ENCODE results near the gene RPEL1.

DNA sequence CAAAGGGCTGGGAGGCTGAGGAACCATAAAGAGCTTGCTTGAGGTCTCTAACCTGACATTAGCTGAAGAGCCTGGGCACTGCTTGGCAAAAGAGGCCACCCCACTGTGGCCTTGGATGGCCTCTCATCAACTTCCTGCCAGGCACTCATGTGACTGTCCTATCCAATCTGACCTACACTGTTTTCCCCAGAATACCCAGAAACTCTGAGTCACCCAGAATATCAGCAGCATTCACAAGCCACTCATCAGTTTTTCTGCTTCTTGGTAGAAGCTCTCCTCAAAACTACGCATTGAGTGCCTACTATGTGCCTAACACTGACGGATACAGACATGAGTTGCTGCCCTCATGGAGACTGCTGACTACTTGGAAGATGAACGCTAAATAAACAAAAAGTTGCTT is 48.5 kb upstream of the RPEL1 start:
- TF ChIP-seq, protein P1, sequence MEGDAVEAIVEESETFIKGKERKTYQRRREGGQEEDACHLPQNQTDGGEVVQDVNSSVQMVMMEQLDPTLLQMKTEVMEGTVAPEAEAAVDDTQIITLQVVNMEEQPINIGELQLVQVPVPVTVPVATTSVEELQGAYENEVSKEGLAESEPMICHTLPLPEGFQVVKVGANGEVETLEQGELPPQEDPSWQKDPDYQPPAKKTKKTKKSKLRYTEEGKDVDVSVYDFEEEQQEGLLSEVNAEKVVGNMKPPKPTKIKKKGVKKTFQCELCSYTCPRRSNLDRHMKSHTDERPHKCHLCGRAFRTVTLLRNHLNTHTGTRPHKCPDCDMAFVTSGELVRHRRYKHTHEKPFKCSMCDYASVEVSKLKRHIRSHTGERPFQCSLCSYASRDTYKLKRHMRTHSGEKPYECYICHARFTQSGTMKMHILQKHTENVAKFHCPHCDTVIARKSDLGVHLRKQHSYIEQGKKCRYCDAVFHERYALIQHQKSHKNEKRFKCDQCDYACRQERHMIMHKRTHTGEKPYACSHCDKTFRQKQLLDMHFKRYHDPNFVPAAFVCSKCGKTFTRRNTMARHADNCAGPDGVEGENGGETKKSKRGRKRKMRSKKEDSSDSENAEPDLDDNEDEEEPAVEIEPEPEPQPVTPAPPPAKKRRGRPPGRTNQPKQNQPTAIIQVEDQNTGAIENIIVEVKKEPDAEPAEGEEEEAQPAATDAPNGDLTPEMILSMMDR (IDR thresholded peaks at IDR 0.05): no peak
- TF ChIP-seq POLR2A (IDR thresholded peaks at IDR 0.05) (no peak), EP300 (IDR thresholded peaks at IDR 0.05) (no peak)
